Stimulated activated CD4-positive, alpha-beta T cell treated with anti-CD3 and anti-CD28 coated beads, TNF-alpha, amount 100 ng/mL, for 24 hours (primary cell): Measurements from ENCODE around the gene ADD3.
A peak's percentile ranks its signal among the peaks of the same experiment; 100 is the strongest.

Experiments
- DNase-seq, 3 experiments: peaks; one replicate each; pipeline ENCODE4 v3.0.0-alpha.2; 2020; ENCODE audit warnings: low read depth in 3 of 3

Gene ADD3

DNA sequence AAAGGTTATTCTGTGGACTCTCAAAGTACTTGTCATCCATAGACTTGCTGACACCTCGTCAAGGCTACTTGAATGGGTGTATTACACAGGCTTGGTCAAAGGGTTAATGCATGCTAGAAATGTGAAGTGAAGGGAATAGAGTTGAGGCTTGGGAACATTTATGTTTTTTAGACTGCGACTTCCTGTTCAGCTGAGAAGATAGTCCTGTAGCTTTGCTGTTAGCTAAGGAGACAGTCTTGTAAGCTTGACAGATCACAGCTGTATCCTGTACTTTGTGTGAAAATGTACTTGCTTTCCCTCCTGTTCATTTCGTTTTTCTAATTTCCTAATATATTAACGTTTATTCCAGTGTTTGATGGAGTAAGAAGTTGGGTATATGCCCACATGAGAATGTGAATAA lies 52.1 kb downstream of the ADD3 start:
- DNase-seq, result no peak

DNA sequence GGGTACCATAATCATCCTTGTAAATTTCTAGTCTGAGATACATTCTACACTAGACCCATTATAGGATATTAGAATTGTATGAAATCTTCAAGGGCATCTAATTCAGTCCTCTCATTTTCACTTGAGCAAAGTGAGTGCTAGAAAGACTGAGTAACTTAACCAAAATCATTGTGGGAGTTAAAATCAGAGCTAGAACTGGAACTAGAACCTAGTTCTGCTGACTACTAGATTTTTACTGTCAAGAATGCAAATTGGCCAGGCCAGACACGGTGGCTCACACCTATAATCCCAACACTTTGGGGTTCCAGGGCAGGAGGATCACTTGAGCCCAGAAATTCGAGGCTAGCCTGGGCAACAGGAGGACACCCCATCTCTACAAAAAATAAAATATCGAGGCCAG lies 53.9 kb downstream of the ADD3 start:
- DNase-seq, result no peak

DNA sequence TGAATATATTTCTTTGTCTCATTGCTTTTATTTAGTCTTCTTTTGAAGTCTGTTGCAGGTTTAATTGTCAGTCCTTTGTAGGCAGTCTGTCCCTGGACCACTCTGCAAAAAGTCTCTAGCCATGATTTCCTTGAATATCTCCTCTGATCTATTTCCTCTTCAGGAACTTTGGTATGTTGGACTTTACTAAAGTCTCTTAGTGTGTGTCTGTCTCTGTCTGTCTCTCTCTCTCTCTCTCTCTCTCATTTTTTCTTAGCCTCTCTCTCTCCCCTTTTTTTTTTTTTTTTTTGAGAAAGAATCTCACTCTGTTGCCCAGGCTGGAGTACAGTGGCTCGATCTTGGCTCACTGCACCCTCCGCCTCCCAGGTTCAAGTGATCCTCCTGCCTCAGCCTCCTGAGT lies 57.5 kb downstream of the ADD3 start:
- no peak for DNase-seq

DNA sequence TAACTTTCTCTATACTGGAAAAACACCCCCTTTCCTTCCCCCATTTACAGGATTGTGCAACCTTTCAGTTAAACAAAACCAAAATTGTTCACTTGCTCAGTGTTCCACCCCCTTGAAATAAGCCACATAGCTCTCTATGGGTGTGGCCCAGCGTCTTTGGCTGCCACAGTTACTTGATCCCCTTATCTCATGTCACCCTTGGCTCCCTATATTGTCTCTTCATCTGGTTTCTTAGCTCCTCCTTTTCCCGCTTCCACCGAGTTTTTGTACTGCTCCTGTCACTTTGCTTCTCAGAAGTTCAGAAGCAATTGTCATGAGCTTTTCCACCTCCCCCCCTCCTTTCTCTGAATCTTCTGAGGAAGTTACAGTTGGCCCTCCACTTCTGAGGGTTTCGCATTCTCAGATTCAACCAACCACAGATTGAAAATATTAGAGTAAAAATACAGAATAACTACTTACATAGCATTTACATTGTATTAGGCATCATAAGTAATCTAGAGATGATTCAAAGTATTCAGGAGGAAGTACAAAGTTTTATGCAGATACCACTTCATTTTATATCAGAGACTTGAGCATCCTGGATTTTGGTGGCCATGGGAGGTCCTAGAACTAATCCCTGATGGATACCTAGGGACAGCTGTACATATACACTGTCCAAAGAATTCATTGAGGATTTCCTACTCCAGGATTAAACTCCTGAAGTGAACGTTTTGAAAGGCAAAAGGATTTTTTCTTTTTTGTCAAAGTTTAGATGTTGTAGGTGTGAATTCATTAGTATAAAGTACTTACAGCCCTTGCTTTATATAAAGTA lies 60.4 kb downstream of the ADD3 start:
- peak in 2 of 3 experiments; percentile 17 to 23 for DNase-seq

DNA sequence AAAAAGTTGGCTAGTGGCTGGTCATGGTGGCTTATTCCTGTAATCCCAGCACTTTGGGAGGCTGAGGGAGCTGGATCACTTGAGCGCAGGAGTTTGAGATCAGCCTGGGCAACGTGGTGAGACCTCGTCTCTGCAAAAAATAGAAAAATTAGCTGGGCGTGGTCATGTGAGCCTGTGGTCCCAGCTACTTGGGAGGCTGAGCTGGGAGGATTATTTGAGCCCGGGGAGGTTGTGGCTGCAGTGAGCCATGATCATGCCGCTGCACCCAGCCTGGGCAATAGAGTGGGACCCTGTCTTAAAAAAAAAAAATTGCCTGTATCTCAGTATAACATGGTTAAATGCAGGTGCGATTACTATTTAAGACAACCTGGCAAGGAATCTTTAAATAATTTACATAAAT lies 61.0 kb downstream of the ADD3 start:
- no peak for DNase-seq

DNA sequence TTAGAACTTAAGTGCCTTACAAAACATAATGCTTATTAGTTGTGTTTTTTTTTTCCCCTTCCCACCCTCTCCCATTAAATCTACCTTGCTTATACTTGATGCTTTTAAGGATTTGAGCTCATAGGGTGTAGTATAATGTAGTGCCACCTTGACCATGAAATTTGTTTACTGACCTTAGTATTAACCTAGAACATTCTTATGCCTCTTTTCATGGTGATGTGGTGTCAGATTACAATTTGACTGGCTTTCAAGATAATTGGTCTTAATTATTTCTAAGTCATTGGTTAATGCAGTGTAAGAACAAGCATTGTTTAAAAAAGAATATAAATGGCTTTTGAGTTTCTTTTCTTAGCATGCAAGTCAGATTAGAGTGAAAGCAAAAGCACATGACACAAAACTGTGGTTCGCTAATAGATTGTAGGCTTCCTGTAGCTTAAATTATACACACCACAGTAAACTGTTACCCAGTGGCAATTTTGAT lies 61.8 kb downstream of the ADD3 start:
- DNase-seq, result no peak

DNA sequence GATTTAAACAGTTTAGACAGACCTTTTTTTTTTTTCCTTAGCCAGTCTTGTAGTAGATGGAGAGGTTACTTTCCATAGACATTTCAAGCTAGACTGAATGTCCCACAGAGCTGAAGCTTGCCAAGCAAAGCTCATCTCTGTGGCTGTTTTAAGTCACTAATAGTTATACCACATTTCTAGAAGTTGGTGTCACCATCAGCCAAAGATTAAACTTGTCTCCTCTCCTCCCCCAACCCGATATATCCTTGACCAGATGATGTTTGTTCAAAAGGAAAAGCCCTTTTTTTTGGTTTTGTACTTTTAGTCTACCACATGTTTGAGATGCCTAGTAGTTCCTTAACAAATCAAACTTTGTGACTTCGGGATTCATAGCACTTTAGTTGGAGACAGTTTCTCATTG lies 66.1 kb downstream of the ADD3 start:
- DNase-seq, result no peak

DNA sequence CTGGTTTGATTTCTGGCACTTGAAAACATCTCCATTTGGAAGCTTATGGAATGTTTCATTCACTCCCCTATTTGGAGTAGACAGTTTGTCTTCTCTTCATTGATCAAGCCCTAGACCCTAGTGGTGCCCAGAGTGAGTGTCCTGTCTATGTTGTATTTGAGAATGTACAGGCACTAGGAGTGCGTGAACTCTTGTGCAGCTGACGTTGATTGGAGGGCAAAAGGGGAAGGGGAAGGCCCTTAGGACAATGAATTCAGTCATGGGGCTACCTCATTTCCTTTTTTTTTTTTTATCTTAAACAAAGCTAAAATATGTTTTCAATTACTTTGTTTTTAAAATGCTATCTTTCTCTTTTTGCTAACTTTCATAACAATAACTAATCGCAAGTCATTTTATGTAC lies 66.5 kb downstream of the ADD3 start:
- no peak for DNase-seq

DNA sequence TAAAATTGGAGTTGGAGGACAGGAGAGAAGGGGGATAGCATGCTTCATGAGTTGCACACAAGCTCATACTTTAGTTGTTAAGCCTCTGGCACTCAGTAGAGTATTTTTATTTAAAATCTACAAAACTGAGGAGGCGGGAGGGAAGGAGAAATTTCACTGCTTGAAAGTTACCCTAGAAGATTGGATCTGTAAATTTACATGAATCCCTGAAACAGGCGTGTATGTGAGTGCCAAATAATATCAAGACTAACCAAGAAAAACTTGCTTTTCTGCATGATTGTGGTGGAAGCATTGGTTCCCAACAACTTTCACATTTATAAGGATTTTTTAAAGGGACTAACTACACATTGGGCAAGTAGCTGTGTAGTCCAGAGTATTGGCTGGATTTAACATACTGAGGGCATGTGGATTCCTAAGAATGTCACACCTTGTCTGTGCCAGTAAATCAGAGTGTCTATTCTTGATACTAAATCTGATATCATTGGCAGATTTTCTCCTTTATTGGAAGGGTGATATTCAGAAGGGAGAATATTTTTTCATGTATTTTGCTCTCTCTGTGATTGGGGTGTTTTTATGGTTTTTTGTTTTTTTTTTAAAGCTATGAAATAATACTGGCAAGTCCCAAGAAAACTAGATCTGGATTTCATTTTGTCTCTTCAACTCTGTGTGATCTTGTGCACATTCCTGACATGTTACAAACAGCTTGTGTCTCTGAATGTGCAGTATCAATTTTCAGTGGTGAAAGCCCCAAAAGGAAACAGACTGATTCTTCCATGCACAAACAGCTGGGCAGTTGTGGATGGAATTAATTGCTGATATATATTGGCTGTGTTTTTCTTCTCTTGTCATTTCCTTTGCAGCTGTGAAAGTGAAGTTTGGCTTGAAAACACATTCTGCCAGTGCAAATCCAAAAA lies 67.2 kb downstream of the ADD3 start:
- no peak for DNase-seq

DNA sequence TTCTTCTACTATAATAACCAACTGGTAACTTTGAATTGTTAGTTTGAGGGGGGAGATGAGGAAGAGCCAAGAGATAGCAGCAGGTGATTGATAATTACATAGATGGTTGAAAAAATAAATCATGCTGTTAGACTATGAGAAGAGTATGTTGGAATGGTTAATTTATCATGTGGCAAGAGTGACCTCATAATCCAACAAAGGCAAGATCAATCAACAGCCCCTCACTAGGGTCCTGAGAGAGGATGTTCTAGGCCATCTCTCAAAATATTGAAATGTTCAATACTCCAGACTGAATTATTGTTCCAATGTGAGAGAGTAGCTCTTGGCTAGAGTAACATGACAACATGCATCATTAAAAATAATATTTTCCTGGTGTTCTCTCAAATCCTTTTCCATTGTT lies 67.9 kb downstream of the ADD3 start:
- no peak for DNase-seq

DNA sequence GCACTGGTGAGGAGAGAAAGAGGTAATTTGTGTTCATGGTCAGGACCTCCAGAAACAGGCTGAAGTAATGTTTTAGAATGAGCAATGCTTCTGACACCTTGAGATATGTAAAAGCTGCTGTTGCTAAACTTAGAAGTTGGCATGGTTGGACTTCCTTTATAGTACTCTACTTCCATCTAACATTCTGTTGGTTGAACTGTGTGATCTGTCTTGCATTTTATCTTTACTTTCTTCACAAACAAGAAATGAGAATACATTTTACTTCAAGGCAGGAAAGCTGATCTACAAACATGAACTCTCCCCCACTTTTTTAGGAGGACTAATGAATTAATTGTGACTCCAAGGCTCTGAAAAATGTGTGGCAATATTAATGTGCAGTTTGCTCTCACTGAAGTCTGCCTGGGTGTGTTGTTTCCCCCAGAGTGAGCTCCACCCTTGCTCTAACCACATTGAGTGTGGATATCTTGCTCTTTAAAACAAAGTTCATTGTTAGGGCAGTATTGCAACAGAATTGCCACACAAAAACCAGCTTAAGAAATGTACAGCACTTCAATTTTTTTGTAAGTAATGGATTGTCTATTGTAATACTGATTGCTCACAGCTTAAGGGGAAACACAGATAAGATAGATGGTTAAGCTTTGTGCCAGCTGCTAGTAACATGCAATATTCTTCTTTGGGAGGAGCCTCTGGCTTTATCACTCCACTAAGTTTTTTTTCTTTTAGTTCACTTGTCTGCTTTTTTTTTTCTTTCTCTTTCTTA lies 69.0 kb downstream of the ADD3 start:
- DNase-seq, result no peak

DNA sequence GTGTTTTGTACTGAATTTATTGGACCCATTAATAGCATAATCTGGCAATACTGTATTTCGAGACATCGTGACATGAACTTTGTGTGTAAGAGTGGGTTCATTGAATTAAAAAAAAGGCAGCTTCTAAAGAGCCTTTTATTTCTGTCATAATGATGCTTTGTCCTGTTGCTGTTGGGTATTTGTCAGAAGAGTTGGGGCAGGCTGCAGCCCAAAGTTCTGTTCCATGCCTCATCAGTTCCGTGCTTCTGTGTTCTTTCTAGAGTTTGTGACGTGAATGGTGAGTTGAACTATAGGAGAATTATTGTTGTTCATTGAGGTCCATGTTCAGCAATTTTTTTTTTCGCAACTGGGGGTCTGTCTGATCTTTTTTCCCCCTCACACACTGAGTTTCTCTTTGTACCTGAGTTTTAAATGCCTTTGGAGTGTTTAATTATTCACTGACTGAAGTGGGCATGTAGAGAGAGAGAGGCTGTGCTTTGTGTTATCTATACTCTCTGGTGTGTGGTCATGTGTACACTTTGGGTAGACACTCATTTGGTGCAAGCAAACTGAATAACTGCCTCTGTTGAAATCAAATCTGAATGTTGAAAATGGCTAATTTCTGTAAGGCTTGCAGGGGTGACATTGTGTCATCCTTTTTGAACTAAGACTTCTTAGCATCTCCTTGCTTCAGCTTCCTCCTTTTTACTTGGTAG lies 69.8 kb downstream of the ADD3 start:
- no peak for DNase-seq

DNA sequence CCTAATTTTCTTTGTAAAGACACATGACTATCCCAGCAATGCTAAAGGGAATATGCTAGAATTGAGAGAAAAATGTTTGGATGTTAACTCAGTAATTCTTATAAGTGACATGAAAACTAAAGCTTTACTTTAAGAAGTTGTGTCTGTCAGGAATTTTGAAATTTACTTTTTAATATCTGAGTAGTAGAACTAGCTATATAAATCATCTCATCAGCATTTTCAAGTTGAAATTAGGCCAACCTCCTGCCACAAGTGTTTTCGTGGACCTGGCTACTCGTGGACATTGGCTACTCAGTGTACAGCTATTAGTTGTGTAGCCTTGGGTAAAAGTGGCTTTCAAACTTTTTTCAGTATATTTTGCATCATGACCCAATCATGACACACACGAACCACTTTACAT lies 70.5 kb downstream of the ADD3 start:
- DNase-seq, result no peak

DNA sequence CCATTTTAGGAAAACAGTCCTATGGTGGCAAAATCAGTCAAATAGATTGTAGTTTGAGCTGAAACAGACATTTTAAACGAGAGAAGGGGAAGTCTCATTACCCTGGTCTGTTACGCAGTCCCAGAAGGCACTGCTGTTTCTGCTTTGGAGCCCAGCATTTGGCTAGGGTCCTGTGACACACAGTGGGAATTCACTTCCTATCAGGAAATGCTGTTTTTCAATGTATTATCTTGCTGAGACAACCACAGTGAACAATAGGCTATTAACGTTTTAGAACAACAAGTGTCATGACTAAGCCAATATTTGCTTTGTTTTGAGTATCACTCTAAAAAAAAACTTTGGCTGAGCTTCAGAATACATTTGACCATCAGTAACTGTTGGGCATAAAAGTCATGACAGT lies 74.1 kb downstream of the ADD3 start:
- DNase-seq, result no peak

DNA sequence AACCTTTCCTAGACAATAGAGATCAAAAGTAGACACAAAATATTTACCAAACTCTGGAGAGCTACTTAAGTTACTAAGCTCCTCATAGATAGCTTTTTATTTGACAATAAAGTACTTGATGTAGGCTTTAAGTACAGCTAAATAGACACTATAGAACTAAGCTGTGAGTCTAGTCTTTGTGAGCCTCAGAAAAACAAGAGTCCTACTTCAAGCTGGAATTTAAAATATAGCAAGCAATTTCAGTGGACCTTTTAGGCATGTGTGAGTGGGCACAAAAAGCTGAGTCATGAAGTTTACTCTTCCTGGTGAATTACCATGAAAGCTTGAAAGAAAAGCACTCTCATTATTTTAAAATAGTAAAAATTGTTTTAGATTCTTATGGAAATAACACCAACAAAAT lies 76.1 kb downstream of the ADD3 start:
- DNase-seq, result no peak

DNA sequence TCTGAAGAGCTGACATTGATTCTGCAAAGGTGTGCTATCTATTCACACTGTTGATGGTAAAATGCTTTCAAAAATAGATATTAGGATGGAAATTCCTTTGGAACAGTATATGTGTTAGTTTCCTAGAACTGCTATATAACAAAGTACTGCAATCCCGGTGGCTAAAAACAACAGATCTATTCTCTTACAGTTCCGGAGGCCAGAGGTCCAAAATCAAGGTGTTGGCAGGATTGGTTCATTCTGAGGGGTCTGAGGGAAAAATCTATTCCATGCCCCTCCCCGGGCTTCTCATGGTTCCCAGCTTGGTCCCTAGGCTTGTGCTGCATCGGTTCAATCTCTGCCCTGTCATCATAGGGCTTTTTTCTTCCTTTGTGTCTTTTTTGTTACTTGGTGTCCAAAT lies 79.9 kb downstream of the ADD3 start:
- no peak for DNase-seq

DNA sequence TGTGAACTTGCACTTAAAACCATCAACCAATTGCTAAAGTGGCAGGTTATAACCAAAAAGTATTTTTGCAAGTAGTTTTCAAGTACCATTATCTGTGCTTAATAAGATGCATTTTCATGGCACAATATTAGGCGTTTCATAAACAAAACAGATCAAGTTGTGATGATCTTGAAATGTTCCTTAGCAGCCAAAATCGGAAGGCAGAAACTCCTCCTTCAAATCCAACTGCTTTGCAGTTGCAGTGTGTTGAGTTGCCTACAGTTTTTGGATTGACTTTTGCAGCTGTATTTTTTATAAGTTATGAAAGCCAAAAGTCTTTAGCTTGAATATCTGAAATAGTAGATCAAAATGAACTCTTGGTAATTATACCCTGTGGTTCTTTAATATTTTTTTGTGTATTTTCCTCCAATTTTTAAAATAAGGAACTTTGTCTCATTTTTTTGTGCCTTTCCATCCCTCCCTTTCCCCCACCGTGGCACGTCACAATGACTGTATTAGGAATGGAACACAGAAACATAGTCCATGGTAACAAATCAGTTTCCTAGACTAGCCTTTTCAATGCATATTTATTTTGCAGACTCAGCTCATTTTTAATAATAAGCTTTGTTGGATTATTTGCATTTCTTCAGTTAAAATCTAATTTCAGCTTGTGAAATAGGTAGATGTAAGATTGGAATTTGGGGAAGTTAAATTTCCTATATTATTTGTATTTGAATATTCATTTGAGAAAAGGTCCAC lies 80.8 kb downstream of the ADD3 start:
- no peak for DNase-seq

DNA sequence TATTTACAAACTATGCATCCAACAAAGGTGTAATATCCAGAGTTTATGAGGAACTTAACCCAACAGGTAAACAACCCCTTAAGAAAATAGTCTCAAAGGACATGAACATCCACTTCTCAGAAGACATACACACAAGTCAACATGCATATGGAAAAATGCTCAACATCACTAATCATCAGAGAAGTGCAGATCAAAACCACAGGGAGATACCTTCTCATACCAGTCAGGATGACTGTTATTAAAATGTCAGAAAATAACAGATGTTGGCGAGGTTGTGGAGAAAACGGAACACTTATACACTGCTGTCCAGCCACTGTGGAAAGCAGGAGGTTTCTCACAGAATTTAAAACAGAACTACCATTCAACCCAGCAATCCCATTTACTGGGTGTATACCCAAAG lies 84.0 kb downstream of the ADD3 start:
- DNase-seq, result no peak

DNA sequence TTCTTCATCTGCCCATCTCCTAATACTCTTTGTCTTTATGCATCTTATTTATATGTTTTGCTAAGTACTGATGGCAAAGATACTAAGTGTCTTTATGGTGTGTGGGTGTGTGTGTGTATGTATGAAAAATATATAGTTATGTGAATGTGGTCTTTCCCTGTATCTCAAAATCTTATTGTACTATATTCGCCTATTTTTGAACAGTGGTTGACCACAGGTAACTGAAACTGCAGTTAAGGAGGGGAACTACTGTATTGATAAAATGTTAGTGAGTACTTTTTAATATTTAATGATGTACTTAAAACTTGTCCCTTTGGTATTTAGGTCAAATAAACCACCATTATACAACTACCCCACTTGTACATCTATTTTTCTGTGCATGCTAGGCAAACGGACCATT lies 85.9 kb downstream of the ADD3 start:
- DNase-seq, result no peak

DNA sequence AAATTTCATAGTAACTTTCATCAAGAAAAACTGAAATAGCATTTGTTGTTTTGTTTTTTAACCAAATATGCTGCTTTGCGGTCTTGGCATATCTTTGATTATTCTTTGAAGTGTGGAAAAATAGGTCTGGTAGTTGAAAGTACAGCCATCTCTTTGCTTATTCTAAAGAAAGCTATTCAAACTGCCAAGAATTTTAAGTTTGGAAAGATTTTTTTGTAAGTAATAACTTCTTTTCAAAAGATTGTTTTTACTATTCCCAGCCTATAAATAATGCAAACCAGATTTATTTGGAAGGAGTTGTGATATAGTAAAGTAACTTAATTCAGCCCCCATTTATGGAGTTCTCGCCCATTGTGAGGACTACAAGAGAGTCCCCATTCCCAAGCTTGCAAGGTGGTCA lies 87.0 kb downstream of the ADD3 start:
- DNase-seq, result no peak
